ENCODE results near the gene SOHLH1. TPM values are rescaled to one million over a fixed set of nuclear protein-coding genes. Genes with fewer than 3 reads are reported as not detected.

Gene SOHLH1
- total and polyA plus RNA-seq, 2 of the 4 experiments (the other 2 are of a cell fraction) = not detected

DNA sequence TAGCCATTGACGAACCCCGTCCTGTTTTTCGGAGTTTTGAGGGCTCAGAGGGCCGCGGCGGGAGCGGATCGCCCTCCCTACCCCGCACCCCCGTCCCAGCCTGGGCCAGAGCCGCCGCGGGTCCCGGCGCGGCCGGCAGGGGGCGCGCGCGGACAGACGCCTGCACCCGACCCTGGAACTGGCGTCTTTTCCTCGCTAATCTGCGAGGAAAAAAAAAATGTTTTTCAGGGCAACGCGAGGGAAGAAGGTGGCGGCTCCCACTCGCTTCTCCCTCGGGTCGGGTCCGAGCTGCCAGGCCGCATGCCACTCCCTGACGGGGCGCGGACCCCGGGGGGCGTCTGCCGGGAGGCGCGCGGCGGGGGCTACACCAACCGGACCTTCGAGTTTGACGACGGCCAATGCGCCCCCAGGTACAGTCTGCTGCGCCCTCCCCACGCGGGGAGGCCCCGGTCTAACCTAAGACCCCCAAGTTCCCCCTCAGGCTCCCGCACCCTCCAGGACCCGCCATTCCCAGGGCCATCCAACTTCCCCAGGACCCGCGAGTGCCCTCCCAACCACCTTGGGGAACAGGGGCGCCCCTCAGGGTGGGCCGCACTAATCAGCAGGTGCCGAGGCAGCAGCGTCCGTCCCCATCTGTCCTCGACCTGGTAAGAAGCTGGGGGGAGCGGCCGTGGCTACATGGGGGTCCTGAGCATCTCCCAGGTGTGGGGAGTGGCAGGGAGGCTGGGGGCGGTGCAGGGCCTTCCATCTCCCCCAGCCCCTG, 2.9 kb upstream of the SOHLH1 start, which contains the start of gene KCNT1:
KCNT1 (plus strand) TSS at position 227 of the 763 bp plus-strand sequence; CDS start at position 301, 74 bp downstream.
- dilution Hi-C loops (cut with HindIII; ENCODE audit: low sequenced_read_pairs, unreplicated experiment) (no loop called here), intact Hi-C loops (cut with micrococcal nuclease) (loop anchor here (5.0 kb wide), 1 partner anchor 260 kb away; the partner anchor contains the start of gene UBAC1), in situ Hi-C loops (cut with MboI; ENCODE audit: low sequenced_read_pairs) (loop anchor here (10.0 kb wide), 1 partner anchor 423 kb away; no protein-coding TSS in a partner anchor)
- Histone ChIP-seq H4K20me1 (ENCODE audit: insufficient read depth, low read length) (no peaks in the 10 kb centered on the region), H3K23ac (ENCODE audit: low read depth, low read length) (no peak within 1 kb of the TSS), H3K4me3 (ENCODE audit: insufficient read depth, low read depth, low read length) (no peak within 1 kb of the TSS), H2BK20ac (ENCODE audit: low read depth, low read length) (no peak within 1 kb of the TSS), H3K4me2 (ENCODE audit: low read depth, low read length) (peak within 1 kb of the TSS; percentile 68), H3K4ac (ENCODE audit: low read depth, low read length) (no peak within 1 kb of the TSS), H3K27me3 (ENCODE audit: control insufficient read depth, insufficient read depth, low read length) (peaks cover 18% of the 10 kb centered on the region; the same call in 1 of the 2 replicates), H3K79me1 (ENCODE audit: low read depth in 1 of 2, low read length in 2 of 2) (no peaks in the 10 kb centered on the region), H3K9ac (ENCODE audit: low read depth, low read length) (no peak within 1 kb of the TSS), H2BK15ac (ENCODE audit: low read depth, low read length) (no peak within 1 kb of the TSS), H3K27ac (ENCODE audit: insufficient read depth, low read length) (no peak within 1 kb of the TSS), H4K91ac (ENCODE audit: insufficient read depth, low read depth, low read length) (no peak within 1 kb of the TSS), H3K56ac (ENCODE audit: extremely low read depth, insufficient read depth, low read length) (no peak within 1 kb of the TSS), H2AFZ (replicated peaks; ENCODE audit: low read length, poor library complexity) (peak within 1 kb of the TSS; percentile 86), H2BK5ac (ENCODE audit: low read depth, low read length, poor library complexity, severe bottlenecking) (no peak within 1 kb of the TSS), H2AK5ac (ENCODE audit: low read depth, low read length) (no peak within 1 kb of the TSS), H3K18ac (ENCODE audit: low read depth, low read length) (no peak within 1 kb of the TSS), H3K14ac (replicated peaks; ENCODE audit: low read depth, low read length) (no peak within 1 kb of the TSS), H3K4me1 (ENCODE audit: control insufficient read depth, insufficient read depth, low read length) (peaks cover 1% of the 10 kb centered on the region; the same call in 1 of the 2 replicates), H3K36me3 (ENCODE audit: control insufficient read depth, insufficient read depth, low read length) (no peaks in the 10 kb centered on the region), H2AK9ac (replicated peaks; ENCODE audit: low read depth, low read length, poor library complexity) (peak within 1 kb of the TSS; percentile 42), H3K9me3 (ENCODE audit: control insufficient read depth, insufficient read depth, low read length) (no peaks in the 10 kb centered on the region), H3K9me1 (ENCODE audit: insufficient read depth, low read length) (no peaks in the 10 kb centered on the region), H4K5ac (ENCODE audit: low read depth, low read length) (no peak within 1 kb of the TSS), H2BK120ac (ENCODE audit: low read depth, low read length) (no peak within 1 kb of the TSS), H4K8ac (ENCODE audit: low read depth in 2 of 2, low read length in 2 of 2) (no peak within 1 kb of the TSS)
- POLR2A ChIA-PET (ENCODE audit: unreplicated experiment) = no interaction called here
- peak; percentile 51 for TF ChIP-seq SMC3 (IDR thresholded peaks at IDR 0.05; ENCODE audit: low read depth, low read length)
- TF ChIP-seq MAZ (IDR thresholded peaks at IDR 0.05; ENCODE audit: borderline replicate concordance, low read depth, low read length) = peak; percentile 48; the same call in 1 of the 2 replicates
- TF ChIP-seq RAD21 (IDR thresholded peaks at IDR 0.05; ENCODE audit: low read length) = peak; percentile 65
- TF ChIP-seq BHLHE40 (IDR thresholded peaks at IDR 0.05; ENCODE audit: low read depth, low read length) = 0 out of 2 replicates have a peak, but pooled peaks have one; percentile 7
- no peak for TF ChIP-seq FOS (IDR thresholded peaks at IDR 0.05; ENCODE audit: low read depth, low read length)
- no peak for TF ChIP-seq RCOR1 (IDR thresholded peaks at IDR 0.05; ENCODE audit: insufficient replicate concordance, low read length)
- TF ChIP-seq CTCF (conservative IDR thresholded peaks at IDR 0.05; ENCODE audit: low read depth, low read length) = peak; percentile 92
- TF ChIP-seq, protein P1, sequence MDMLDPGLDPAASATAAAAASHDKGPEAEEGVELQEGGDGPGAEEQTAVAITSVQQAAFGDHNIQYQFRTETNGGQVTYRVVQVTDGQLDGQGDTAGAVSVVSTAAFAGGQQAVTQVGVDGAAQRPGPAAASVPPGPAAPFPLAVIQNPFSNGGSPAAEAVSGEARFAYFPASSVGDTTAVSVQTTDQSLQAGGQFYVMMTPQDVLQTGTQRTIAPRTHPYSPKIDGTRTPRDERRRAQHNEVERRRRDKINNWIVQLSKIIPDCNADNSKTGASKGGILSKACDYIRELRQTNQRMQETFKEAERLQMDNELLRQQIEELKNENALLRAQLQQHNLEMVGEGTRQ (IDR thresholded peaks at IDR 0.05; ENCODE audit: low read depth, low read length) = no peak
- DNase-seq (peak; percentile 13), ATAC-seq (ENCODE audit: low read depth) (peak; percentile 95)
- WGBS, 2 experiments (ENCODE audit: extremely low coverage in 2 of 2, insufficient read length in 1 of 2) = 3% methylated on average over 26 of the region's 66 CpGs; no CpG with 5 or more reads in 1 of the 2 experiments
- CTCF ChIA-PET = no interaction called here
- BruUV-seq (replicated peaks) = no TSS peak
